Dedifferentiated amniotic fluid mesenchymal stem cell (primary cell): Measurements from ENCODE around the gene INS.
"Not testable (repeated sequence)": the region's sequence is repeated elsewhere in the genome, so short reads cannot be mapped to it uniquely, and the experiment has no call there.

Experiments used
- DNase-seq: peaks from one replicate; pipeline ENCODE4 v3.0.0-alpha.2; 2016; ENCODE audit errors: extremely low spot score

Gene INS

DNA sequence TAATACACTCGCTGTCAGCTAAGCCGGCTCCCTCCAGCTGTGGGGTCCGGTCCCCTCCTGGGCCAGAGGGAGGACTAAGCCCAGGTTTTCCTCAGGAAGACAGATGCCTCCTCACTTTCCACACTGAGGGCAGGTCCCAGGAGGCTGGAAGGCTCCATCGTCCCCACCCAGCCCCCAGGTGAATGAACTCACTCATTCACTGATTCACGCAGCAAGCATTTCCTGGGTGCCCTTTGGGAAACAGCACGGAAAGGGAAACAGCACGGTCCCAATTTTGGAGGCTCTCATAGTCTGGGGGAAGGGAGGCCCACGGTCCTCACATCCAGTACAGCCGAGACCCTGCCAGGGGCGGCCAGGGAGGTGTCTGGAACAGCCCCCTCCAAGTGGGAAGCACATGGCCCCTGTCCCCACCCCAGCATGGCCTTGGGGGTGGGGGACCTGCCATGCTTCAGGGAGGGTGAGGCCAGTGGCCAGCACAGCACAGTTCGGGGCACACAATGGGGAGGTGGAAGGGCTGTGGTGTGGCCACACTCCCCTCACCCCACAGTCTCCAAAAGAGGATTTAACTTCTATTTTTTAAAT, 19.9 kb upstream of the INS start:
- DNase-seq = no peak

GRCh38 chr11:2180347-2180746, 19.3 kb upstream of the INS start:
- DNase-seq = no peak

- DNase-seq = no peak
These were observed 18.5 kb upstream of the INS start for GRCh38 chr11:2179516-2179915.

- DNase-seq = no peak
These were observed 18.0 kb upstream of the INS start for GRCh38 chr11:2178906-2179494.

DNA sequence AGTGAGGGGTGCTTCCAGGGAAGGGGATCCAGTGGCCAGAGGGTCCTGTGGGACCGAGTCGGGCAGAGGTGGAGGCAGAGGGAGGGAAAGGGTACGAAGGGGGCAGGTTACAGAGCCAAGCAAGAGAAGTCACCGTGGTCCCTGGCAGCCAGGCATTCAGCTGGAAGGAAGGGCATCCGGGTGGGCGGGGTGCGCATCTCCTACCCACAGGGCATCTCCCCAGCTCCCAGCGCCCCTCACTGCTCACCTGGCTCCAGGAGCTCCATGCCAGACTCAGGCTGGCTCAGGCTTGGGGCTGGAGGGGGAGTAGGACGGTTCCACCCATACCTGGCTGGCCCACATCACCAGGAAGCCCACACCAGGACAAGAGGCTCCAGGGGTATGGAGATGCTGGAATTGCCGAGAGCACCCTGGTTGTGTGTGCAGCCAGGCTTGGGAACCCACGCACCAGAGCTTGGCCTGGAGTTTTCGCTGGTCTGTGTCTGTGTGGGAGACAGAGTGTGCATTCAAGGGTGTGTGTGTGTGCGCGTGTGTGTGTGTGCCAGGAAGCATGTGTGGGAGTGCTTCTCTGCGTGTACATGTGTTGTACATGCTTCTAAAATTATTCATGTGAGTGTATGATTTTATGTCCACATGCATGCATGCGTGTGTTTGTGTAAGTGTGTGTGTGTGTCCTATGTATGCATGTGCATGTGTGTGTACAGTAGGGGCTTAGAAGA, 17.2 kb upstream of the INS start:
- not testable (repeated sequence) for DNase-seq

DNA sequence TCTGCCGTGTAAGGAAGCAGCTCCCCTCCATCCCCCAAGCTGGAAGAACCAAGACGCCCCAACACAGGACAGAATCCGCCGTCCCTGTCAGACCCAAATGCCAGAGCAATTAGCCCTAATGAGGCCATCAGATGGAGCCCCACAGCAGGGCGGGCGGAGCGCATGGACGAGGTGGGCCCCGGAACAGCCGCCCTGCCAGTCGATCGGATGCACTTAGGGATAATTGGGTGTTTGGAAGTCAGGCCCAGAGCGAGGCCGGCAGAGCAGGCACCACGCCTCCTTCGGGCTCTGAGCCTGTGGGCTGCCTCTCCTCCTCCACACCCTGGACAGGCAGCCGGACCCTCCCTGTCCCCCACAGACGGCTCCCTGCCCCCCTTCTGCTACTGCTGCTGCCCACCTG, 16.1 kb upstream of the INS start:
- no peak for DNase-seq

GRCh38 chr11:2176389-2176900, 15.4 kb upstream of the INS start:
- DNase-seq = no peak

- no peak for DNase-seq
These were observed 14.7 kb upstream of the INS start for GRCh38 chr11:2175659-2176058.

- no peak for DNase-seq
These were observed 13.4 kb upstream of the INS start for GRCh38 chr11:2174361-2174760.

DNA sequence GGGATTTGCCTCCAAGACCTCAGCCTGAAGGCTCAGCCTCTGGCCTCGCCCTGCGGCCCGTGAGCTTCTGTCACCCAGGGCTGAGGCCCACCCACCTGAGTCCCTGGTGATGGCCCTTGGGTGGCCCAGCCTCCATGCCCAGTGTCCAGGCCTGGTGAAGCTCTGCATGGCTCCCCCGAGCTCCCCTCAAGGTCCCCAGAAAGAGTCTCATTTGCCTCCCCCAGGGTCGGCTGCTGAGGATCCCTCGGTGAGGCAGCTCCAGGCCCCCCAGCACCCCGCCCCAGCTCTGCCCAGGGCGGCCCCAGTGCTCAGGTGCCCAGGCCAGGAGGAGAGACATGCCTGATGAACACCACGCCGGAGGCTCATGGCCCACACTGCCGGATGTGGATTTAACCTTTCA, 12.8 kb upstream of the INS start:
- DNase-seq = no peak

- no peak for DNase-seq
These were observed 12.2 kb upstream of the INS start for GRCh38 chr11:2173150-2173693.

DNA sequence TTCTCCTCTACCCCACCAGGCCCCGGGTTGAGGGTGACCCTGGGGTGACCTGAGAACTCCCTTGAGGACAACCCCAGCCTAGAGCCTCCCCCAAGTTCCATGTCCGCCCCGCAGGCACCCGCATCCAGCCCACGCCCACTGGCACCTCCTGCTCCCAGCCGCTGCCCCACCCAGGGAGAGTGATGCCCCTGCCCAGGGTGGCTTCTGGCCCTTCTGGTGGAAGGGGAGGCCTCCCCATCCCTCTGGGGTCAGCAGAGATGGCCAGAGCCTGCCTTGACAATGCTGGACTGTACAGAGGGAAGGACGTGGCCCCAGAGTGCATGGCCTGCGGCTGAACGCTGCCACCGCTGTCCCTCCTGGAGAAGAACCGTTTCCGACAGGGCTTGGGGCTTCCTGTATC, 11.7 kb upstream of the INS start:
- DNase-seq = no peak

- no peak for DNase-seq
These were observed 10.6 kb upstream of the INS start, which contains the start of gene TH for GRCh38 chr11:2171591-2172003. Gene TH (minus strand): TSS chr11:2171815. CDS start chr11:2171786, 29 bp downstream.

DNA sequence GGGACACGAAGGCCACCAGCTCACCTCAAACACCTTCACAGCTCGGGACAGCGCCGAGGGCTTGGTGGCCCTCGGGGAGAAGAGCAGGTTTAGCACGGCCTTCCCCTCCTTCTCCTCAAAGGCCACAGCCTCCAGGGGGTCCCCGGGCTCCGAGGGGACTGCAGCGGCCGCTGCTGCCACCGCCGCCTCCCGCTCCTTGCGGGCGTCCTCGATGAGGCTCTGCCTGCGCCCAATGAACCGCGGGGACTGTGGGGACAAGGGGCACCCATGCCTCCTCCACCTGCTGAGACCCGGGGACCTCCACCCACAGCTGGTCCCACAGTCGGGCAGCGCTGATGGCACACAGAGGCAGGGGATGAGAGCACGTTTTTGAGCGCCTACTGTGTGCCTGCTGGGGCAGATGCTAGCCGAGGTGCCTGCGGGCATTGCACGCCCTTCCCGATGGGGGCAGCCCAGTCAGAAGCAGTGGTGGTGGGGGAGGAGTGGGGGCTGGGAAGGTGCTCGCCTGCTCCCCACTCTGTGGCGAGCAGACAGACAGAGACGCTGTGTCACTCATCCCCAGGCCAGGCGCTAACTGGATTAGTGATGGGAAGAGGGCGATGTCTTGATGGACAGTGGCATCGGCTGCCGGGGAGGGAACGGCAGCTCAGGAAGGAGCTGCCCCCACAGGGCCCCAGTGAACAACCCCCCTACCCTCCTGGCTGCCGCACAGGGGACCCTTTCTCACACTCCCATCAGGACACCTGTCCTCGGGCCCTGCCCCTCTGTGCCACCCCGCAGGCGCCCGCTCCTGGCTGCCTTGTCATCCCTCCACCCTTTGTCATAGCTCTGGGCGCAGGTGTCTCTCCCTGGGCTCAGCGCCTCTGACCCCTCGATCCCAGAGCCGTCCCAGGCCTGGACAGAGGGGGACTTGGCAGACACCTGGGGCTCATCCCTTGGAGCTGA, 8.9 kb upstream of the INS start:
- no peak for DNase-seq

- DNase-seq = no peak
These were observed 8.0 kb upstream of the INS start for GRCh38 chr11:2169005-2169378.

DNA sequence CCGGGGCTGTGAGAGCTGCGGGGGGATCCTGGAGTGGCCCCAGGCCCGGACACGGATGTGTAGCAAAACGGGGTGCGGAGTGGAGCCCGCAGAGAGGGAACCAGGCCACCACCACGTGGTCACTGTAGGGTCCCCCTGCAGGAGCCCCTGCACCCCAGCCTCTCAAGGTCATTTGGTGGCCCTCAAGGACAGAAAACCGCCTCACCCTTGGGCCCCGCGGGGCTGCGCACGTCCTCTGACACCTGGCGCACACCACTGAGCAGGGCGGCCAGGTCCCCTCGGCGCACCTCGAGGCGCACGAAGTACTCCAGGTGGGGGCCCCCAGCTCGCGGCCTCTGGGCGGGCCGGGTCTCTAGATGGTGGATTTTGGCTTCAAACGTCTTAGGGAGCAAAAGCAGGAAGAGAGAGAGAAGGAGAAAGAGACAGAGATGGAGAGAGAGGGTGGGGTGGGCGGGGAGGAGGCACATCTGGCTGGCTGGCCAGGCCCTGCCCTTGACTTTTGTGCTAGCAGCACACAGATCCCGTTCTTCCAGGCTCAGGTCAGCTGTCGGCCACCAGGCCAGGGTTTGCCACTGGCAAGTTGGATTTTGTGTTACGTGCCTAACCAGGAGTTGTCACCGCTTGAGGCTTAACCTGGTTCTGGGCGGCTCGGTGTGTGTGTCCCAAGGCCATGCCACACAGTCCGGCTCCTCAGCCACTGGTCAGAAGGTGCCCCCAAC, 7.4 kb upstream of the INS start:
- DNase-seq = no peak

- DNase-seq = no peak
These were observed 6.4 kb upstream of the INS start for GRCh38 chr11:2167141-2168045.

DNA sequence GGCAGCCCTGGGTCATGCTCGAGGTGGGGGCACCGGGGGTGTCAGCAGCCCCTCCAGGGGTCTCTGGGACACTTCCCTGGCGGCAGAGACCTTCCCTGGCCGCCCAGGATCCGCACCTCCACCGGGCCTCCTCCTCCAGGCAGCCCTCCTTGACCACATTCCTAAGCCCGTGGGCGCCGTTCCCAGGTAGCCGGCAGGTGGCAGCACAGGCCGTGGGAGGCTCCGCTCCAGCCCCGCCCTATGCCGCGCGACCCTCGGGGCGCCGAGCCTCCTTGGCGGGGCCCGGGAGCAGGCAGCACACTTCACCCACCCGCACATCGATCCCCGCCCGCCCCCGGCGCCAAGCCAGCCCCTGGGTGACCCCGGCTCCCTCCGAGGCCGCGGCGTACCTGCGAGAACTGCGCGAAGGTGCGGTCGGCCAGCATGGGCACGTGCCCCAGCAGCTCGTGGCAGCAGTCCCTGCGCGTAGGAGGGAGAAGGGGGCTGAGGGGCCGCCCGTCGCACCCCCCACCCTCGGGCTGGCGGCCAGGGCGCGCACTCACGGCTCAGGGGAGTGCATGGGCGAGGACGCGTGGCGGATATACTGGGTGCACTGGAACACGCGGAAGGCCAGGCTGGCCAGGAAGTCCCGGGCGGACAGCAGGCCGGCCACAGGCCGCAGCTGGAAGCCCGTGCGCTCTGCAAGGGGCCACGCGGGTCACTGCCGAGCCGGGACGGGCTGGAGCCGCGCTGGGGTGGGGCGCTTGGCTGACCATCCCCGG, 5.3 kb upstream of the INS start:
- no peak for DNase-seq

- no peak for DNase-seq
These were observed 4.6 kb upstream of the INS start for GRCh38 chr11:2165571-2165970.
